Measurements from ENCODE around the gene OR13F1.

- no peak for TF ChIP-seq CTCF (IDR thresholded peaks at IDR 0.05)
- no peak for TF ChIP-seq POLR2A (IDR thresholded peaks at IDR 0.05)
- no peak for TF ChIP-seq EP300 (IDR thresholded peaks at IDR 0.05)
- no peak for TF ChIP-seq POLR2AphosphoS5 (IDR thresholded peaks at IDR 0.05)
Measured at GRCh38 chr9:104539275-104539674, 35.2 kb downstream of the OR13F1 start.
